Measurements from ENCODE around the gene PLD3. TPM values are rescaled to one million over a fixed set of nuclear protein-coding genes. Genes with fewer than 3 reads are reported as not detected.

The PLD3 gene
- total RNA-seq, 2 donors from 2014 or later: 82.3 to 138 TPM

DNA sequence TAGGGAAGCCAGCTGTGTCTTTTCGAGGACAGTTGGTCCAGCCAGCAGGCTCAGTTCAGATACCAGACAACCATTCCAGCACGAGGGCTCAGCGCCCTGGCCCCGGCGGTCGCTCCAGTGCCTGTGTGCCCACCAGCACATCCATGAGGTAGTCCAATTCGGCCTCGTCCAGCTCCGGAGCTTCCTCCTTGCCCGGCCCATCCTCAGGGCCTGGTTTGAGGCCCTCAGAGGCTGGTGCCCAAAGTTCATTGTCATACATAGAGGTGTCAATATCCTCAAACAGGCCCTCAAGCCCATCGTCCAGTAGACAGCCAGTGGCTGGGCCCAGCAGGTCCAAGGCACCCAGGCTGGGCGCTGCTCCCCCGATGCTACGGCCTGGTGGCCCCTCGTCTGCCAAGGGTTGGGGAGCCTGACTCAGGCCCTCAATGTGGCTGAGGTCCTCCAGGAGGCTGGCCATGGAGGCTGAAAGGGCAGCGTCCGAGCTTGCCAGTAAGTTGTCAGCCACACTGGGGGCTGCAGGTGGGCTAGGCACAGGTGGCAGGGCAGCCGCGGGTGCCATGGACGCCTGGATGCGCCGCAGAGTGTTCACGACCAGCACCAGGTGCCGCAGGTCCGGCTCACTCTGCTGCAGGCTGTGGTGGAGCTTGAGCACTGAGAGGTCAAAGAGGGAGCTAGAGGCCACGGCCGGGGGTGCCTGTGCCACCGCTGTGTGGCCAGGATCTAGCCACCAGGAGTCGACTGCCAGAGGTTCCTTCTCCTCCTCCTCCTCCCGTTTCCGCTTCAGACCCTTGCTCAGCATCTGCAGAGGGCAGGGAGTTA, 74.5 kb downstream of the PLD3 start:
- Histone ChIP-seq H3K4me3 (no peak overlapping the region), H3K4me1 (peaks cover 4% of the 10 kb centered on the region), H3K36me3 (no peaks in the 10 kb centered on the region), H3K9ac (ENCODE audit: low read depth in 2 of 2, low read length in 2 of 2) (peak overlapping the region; percentile 34 to 45), H3K27ac (no peak overlapping the region), H3K9me3 (no peaks in the 10 kb centered on the region), H3K27me3 (no peaks in the 10 kb centered on the region)
- TF ChIP-seq, protein P1, sequence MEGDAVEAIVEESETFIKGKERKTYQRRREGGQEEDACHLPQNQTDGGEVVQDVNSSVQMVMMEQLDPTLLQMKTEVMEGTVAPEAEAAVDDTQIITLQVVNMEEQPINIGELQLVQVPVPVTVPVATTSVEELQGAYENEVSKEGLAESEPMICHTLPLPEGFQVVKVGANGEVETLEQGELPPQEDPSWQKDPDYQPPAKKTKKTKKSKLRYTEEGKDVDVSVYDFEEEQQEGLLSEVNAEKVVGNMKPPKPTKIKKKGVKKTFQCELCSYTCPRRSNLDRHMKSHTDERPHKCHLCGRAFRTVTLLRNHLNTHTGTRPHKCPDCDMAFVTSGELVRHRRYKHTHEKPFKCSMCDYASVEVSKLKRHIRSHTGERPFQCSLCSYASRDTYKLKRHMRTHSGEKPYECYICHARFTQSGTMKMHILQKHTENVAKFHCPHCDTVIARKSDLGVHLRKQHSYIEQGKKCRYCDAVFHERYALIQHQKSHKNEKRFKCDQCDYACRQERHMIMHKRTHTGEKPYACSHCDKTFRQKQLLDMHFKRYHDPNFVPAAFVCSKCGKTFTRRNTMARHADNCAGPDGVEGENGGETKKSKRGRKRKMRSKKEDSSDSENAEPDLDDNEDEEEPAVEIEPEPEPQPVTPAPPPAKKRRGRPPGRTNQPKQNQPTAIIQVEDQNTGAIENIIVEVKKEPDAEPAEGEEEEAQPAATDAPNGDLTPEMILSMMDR (IDR thresholded peaks at IDR 0.05): no peak
- intact Hi-C loops (cut with DNase I): no loop called here
- no peak for DNase-seq

DNA sequence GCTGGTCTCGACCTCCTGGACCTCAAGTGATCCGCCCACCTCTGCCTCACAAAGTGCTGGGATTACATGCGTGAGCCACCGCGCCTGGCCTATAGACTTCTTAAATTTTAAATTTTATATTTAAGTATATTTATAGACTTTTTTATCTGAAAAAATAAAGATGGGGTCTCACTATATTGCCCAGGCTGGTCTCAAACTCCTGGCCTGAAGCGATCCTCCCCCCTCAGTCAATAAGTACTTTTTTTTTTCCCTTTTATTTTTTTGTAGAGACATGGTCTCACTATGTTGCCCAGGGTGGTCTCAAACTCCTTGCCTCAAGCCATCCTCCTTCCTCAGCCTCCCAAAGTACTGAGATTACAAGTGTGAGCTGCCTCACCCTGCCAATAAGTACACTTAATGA, 75.4 kb downstream of the PLD3 start:
- Histone ChIP-seq H3K9ac (ENCODE audit: low read depth in 2 of 2, low read length in 2 of 2) (no peak overlapping the region), H3K36me3 (no peaks in the 10 kb centered on the region), H3K4me3 (peak overlapping the region; percentile 86), H3K27ac (peak overlapping the region; percentile 97), H3K4me1 (peaks cover 4% of the 10 kb centered on the region), H3K9me3 (no peaks in the 10 kb centered on the region), H3K27me3 (no peaks in the 10 kb centered on the region)
- TF ChIP-seq, protein P1 (IDR thresholded peaks at IDR 0.05): no peak
- DNase-seq: no peak
- intact Hi-C loops (cut with DNase I): no loop called here

DNA sequence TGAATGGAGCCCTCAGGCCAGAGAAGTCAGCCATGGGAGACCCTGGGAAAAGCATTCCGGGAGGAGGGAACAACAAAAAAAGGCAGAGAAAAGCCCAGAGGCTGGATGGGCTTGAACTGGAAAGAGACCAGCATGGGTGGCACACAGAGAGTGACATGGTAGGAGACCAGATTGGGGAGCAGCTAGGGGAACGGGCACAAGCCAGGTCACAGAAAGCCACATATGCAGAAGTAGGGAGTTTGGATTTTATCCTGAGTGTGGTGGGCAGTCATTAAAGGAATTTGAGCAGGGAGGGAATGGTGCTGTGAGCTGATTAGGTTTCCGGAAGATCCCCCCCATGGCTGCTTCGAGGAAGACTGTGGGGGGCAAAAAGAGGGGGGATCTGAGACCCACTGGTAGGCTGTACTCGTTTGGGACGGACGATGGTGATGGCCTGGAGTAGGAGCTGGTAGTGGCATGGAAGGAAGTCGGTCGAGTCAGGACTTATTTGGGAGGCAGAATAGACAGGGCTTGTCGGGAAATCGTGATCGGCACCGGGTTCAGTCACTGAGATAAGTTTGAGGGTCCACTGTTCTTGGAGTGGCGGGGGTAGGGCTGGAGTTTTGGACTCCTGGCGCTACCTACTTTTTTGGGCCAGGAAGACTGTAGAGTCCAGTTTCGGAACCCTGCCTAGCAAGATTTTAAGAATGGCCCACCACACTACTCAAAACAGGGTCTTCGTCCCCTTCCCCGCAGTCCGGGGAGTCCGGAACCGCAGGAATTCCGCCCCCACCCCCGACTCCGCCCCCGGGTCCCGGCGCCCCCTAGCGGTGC, 76.3 kb downstream of the PLD3 start:
- H3K9me3 ChIP-seq: no peaks in the 10 kb centered on the region
- H3K4me3 ChIP-seq: peak overlapping the region; percentile 86
- peaks cover 4% of the 10 kb centered on the region for H3K4me1 ChIP-seq
- DNase-seq: peak; percentile 75
- intact Hi-C loops (cut with DNase I): no loop called here
- H3K9ac ChIP-seq (ENCODE audit: low read depth in 2 of 2, low read length in 2 of 2): peak overlapping the region; percentile 91 to 97
- no peaks in the 10 kb centered on the region for H3K27me3 ChIP-seq
- H3K27ac ChIP-seq: peak overlapping the region; percentile 97
- TF ChIP-seq, protein P1 (IDR thresholded peaks at IDR 0.05): no peak
- H3K36me3 ChIP-seq: no peaks in the 10 kb centered on the region

DNA sequence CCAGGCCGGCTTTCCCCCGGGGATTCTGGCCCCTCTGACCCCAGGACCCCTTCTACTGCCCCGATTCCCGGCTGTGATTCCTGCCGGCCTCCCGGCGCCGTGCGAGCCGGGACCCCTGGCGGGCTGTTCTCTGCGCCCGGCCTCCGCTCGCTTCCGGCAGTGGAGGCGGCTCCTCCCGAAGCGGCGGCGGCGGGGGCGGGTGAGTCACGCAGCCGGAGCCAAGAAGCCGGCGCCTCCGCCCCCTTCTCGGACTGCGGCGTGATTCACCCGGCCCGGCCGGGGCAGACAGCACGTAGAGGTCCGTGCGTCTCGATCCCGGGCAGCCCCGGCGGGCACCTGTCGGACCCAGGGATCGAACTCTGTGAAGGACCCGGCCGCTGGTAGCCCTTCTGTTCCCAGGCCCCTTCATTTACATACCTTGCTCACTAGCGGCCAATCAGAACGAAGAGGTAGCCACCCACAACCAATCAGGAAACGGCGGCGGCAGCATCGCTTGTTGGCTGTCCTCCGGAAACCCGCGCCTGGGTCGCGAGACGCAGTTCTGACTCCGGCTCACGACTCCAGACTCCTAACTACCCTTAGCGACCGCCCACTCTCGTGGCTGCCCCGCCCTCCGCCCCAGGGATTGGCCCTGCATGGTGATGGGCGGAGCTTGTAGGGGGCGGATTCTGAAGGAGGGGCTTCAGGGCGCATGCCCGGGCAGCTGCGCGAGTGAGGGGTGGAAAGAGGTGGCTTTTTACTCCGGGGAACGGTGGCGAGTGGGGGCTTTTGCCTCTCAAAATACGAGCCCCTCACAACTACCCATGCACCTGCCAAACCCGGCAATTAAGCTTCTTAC, 77.2 kb downstream of the PLD3 start, which contains the start of gene SERTAD1:
Gene SERTAD1 (minus strand): TSS at position 543 of the 838 bp plus-strand sequence. CDS start 2,446 bp downstream, outside the sequence.
- peaks cover 4% of the 10 kb centered on the region for H3K4me1 ChIP-seq
- H3K27ac ChIP-seq: peak within 1 kb of the TSS; percentile 97
- no peaks in the 10 kb centered on the region for H3K9me3 ChIP-seq
- H3K4me3 ChIP-seq: peak within 1 kb of the TSS; percentile 86
- no peaks in the 10 kb centered on the region for H3K36me3 ChIP-seq
- no peaks in the 10 kb centered on the region for H3K27me3 ChIP-seq
- intact Hi-C loops (cut with DNase I): no loop called here
- peak; percentile 100 for DNase-seq
- H3K9ac ChIP-seq (ENCODE audit: low read depth in 2 of 2, low read length in 2 of 2): peak within 1 kb of the TSS; percentile 91 to 97
- TF ChIP-seq, protein P1 (IDR thresholded peaks at IDR 0.05): peak; percentile 74

Small RNA genes within 50 kb of the gene (microRNA-seq; reads per million reads assigned to microRNA genes)
- not detected for gene MIR6796

Other genes starting within 250 kb of the PLD3 start
- 10 to 100 TPM in 1 of 2 donors, 1 to 10 TPM in 1; 9.1 to 10.9 TPM for gene MAP3K10, start 157.3 kb upstream of the PLD3 start, total RNA-seq
- gene TTC9B, start 130.3 kb upstream of the PLD3 start, total RNA-seq: under 1 TPM; 0.30 to 0.69 TPM
- under 1 TPM; 0.50 to 0.64 TPM for gene CCNP, start 122.0 kb upstream of the PLD3 start, total RNA-seq
- gene AKT2, start 63.4 kb upstream of the PLD3 start, total RNA-seq: 100 to 1,000 TPM in 1 of 2 donors, 10 to 100 TPM in 1; 95.4 to 119 TPM
- gene C19orf47, start 298 bp upstream of the PLD3 start, total RNA-seq: 10 to 100 TPM in 1 of 2 donors, 1 to 10 TPM in 1; 9.2 to 14.9 TPM
- gene HIPK4, start 41.5 kb downstream of the PLD3 start, total RNA-seq: not detected
- gene PRX, start 64.7 kb downstream of the PLD3 start, total RNA-seq: 1 to 10 TPM; 1.4 to 1.7 TPM
- gene SERTAD1, start 77.3 kb downstream of the PLD3 start, total RNA-seq: 10 to 100 TPM in 1 of 2 donors, 1 to 10 TPM in 1; 8.7 to 16.0 TPM
- gene SERTAD3, start 95.6 kb downstream of the PLD3 start, total RNA-seq: 10 to 100 TPM; 26.5 to 36.0 TPM
- gene BLVRB, start 117.0 kb downstream of the PLD3 start, total RNA-seq: 10 to 100 TPM; 76.5 to 94.9 TPM
- under 1 TPM; 0.29 to 0.74 TPM for gene SPTBN4, start 118.3 kb downstream of the PLD3 start, total RNA-seq
- 10 to 100 TPM; 53.6 to 87.8 TPM for gene SHKBP1, start 228.2 kb downstream of the PLD3 start, total RNA-seq